Measurements from ENCODE around the gene SLC7A5.
A peak's percentile ranks its signal among the peaks of the same experiment; 100 is the strongest.

Gene SLC7A5

DNA sequence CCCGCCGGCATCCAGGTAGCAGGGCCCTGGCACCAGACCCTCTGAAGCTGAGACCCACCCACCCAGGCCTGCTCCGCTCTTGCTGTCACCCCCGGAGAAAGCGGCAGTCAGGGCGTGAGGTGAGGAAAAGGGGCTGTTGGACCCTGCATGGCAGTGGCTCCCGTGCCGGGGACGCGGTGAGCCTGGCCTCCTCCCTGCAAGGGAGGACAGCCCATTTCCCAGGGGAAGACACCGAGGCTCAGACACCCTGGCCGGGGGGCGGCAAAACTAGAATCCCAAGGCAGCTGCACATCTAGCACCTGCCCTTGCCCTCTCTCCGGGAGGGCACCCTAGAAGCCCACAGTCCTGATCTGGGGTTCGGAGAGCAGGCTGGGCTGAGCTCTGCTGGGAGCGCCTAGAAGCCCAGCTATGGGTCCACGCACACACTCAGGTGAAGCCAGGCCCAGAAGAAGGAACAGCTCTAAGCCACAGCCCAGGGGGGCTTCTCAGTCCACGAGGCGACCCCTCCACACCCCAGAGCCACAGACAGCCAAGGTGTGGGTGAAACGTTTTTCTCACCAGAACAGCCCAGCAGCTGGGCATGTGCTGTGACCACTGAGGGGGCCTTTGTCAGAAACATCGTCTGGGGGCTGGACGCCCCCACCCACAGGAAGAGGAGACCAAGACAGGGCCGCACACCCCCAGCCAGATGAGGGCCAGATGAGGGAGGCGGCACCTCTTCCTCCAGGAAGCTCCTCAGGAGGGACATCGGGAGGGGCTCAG lies 22.4 kb downstream of the SLC7A5 start:
- TF ChIP-seq POLR2AphosphoS5 (IDR thresholded peaks at IDR 0.05; ENCODE audit: low read depth, low read length) (no peak), POLR2A (IDR thresholded peaks at IDR 0.05; ENCODE audit: low read depth, low read length) (no peak), TAF1 (IDR thresholded peaks at IDR 0.05; ENCODE audit: borderline replicate concordance, low read depth, low read length) (no peak)
- FAIRE-seq (no peak), DNase-seq (ENCODE audit: insufficient read length) (no peak)

DNA sequence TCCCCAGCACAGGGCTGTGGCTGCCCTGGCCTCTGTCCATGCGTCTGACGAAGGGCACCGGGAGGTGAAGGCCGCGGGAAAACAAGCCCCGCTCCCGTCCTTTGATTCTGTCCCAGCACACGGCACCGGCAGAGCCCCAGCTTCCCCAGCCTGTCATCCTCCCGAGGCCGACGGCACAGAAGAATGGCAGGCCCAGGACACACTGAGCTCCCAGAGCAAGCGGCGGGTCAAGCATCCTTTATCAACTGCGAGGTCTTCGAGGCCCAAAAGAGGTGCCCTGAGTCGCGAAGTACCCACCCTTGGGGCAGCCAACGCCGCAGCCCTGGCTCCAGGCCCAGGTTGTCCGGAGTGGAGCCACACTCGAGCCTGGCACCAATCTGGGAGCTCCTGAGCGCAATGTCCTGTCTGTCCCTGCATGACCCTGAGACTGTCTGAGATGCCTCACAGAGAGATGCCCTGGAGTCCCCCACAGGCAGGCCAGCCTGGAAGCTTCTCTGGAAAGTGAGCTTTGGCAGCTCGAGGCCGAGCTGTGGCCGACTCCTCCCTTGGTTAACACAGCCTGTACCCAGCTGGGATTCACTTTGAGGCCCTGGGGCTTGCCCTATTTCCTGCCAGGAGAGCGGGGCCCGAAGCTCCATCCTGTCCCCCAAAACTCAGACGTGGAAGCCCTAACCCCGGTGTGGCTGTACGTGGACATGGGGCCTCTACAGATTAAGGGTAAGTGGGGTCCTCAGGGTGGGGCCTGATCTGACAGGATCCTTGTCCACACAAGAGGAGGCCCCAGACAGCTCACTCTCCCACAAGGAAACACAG lies 23.3 kb downstream of the SLC7A5 start:
- no peak for FAIRE-seq
- TF ChIP-seq TAF1 (IDR thresholded peaks at IDR 0.05; ENCODE audit: borderline replicate concordance, low read depth, low read length) = no peak
- TF ChIP-seq POLR2AphosphoS5 (IDR thresholded peaks at IDR 0.05; ENCODE audit: low read depth, low read length) = no peak
- DNase-seq (ENCODE audit: insufficient read length) = no peak

DNA sequence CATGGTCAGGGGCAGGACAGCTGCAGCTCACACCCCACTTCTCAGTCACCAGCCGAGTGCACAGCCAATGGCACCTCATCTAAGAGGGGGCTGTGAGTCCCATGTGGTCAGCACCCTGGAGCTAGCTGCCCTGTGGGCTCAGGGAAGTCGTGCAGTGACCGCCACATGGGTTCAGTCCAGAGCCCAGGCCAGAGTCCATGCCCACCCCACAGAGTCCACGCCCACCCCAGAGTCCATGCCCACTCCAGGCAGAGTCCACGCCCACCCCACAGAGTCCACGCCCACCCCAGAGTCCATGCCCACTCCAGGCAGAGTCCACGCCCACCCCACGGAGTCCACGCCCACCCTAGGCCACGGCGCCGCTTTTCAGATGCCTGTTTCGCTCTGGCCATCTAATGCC lies 24.1 kb downstream of the SLC7A5 start:
- TF ChIP-seq POLR2AphosphoS5 (IDR thresholded peaks at IDR 0.05; ENCODE audit: low read depth, low read length) (no peak), POLR2A (IDR thresholded peaks at IDR 0.05; ENCODE audit: low read depth, low read length) (no peak), TAF1 (IDR thresholded peaks at IDR 0.05; ENCODE audit: borderline replicate concordance, low read depth, low read length) (no peak)
- DNase-seq (ENCODE audit: insufficient read length) (no peak), FAIRE-seq (no peak)

DNA sequence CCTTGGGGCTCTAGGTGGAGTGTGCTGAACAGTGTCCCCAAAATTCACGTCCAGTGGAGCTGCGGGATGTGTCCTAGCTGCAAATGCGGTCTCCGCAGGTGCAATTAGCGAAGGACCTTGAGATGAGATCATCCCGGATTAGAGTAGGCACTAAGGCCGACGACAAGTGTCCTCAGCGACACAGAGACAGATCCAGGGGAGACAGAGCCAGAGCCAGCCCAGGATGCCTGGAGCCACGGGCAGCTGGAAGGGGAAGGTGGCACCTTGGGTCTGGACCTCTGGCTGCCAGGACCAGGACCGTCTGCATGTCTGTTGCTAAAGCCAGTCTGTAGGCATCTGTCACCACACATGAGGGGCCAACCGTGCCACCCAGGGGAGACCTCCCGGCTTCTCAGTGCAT lies 24.5 kb downstream of the SLC7A5 start:
- no peak for FAIRE-seq
- TF ChIP-seq TAF1 (IDR thresholded peaks at IDR 0.05; ENCODE audit: borderline replicate concordance, low read depth, low read length) = no peak
- TF ChIP-seq POLR2AphosphoS5 (IDR thresholded peaks at IDR 0.05; ENCODE audit: low read depth, low read length) = no peak
- TF ChIP-seq POLR2A (IDR thresholded peaks at IDR 0.05; ENCODE audit: low read depth, low read length) = no peak
- no peak for DNase-seq (ENCODE audit: insufficient read length)

DNA sequence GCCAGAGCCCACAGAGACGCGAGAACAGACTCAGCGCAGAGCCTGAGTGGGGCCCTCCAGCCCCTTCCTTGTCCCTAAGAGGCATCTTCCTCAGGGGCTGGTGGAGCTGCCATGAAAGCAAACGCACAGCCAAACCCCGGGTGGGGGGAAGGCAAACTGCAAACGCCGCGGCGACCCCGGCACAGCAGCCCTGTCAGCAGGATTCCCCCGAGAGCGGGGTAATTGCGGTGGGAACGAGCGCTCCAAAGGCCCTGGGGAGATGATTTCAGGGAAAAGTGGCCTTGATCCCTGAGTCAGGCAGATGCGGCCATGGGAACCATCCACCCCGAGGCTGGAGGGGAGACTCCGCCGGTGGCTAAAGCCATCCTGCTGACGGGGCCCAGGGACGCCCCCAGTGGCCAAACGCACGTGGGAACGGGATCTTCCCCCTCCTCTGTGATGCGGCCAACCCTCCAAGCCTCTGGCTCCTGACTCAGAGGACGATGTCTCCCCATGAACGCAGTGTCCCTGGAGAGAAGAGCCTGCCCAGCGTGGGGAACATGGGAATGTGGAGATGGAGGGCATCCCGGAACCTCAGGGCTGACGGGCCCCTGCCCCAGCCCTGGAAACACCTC lies 25.1 kb downstream of the SLC7A5 start:
- no peak for TF ChIP-seq POLR2A (IDR thresholded peaks at IDR 0.05; ENCODE audit: low read depth, low read length)
- TF ChIP-seq TAF1 (IDR thresholded peaks at IDR 0.05; ENCODE audit: borderline replicate concordance, low read depth, low read length) = no peak
- TF ChIP-seq POLR2AphosphoS5 (IDR thresholded peaks at IDR 0.05; ENCODE audit: low read depth, low read length) = no peak
- no peak for DNase-seq (ENCODE audit: insufficient read length)
- no peak for FAIRE-seq

DNA sequence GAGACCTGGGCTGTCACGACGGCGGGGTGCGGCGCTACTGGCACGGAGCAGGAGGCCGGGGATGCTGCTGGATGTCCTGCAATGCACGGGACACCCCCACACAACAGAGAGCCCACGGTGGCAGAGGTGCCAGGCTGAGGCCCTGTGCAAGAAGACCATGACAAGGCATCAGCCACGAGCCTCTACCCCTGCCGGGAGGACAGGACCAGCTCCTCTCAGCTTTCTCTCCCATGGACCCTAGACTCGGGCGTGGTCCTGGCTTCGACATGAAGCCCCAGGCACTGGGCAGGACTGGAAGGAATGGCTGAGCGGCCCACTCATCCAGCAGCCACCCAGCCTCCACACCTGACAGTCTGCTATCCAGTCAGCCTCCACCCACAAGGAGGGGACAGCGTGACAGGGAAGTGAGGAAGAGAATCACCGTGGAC lies 25.6 kb downstream of the SLC7A5 start:
- FAIRE-seq (no peak), DNase-seq (ENCODE audit: insufficient read length) (no peak)
- TF ChIP-seq POLR2A (IDR thresholded peaks at IDR 0.05; ENCODE audit: low read depth, low read length) (no peak), POLR2AphosphoS5 (IDR thresholded peaks at IDR 0.05; ENCODE audit: low read depth, low read length) (no peak), TAF1 (IDR thresholded peaks at IDR 0.05; ENCODE audit: borderline replicate concordance, low read depth, low read length) (no peak)

DNA sequence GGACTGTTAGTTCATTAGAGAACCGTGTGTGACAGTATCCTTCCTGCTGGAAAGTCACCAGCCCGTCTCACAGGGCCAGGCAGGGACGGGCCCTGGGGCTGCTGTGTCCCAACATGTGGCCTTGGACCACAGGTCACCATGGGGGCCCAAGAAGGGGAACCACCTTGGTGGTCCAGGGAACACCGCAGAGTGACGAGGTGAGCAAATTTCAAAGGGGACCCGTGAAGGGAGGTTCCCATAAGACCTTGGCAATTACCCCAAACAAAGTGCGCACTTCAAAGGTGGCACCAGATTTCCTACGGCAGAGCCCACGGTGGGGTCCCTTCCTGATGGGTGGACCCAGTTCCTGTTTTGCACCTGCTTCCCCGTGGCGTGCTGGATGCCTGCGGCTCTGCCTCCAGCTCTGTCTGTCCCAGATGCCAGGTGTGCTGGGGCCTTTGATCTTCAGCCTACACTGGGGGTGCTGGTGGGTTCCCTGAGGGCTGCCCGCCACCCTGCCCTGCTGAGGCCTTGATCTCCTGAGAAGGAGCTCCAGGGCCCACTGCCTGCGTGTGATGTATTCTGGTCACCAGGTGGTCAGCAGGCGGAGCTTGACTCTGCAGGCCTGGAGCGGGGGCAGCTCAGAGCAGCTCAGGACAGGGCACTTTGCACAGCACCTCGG lies 27.0 kb downstream of the SLC7A5 start:
- no peak for DNase-seq (ENCODE audit: insufficient read length)
- FAIRE-seq = no peak
- TF ChIP-seq POLR2AphosphoS5 (IDR thresholded peaks at IDR 0.05; ENCODE audit: low read depth, low read length) (no peak; the same call in 1 of the 2 replicates), POLR2A (IDR thresholded peaks at IDR 0.05; ENCODE audit: low read depth, low read length) (no peak), TAF1 (IDR thresholded peaks at IDR 0.05; ENCODE audit: borderline replicate concordance, low read depth, low read length) (no peak)

DNA sequence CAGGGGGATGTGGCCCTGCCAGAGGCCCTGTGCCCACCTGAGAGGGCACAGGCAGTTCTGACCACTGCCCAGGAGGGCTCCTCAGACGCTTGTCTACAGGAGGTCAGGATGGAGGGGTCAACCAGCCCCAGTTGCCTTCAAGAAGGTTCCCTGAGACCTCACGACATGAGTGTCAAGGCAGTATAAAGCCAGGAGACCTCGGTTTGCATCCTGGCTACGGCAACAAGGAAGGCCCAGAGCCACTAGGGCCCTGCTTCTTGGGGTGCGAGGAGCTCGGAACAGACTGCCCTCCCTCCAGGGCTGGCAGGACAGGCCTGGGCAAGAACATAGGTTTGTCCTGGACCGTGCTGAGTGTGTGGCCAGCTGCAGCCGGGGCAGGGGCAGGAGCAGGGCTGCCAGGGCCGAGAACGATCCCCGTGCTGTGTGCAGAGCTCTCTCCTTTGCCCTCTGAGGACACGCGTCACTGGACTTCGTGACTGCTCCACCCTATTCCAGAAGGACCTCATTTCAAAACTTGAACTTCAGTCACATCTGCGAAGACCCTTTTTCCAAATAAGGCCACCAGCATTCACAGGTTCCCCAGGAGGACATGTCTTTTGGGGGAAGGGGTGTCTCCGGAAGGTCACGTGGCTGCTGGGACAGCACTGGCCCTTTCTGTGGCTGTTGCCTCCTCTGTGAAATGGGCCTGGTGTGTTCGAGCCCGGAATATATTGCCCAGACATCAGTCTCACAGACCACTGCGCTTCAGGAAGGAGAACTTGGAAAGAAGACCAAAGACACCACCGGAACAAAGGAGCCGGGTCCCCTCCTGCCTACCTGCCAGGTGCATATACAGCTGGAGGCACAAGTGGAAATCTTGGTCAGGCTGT lies 27.7 kb downstream of the SLC7A5 start:
- FAIRE-seq (no peak), DNase-seq (ENCODE audit: insufficient read length) (no peak)
- TF ChIP-seq POLR2A (IDR thresholded peaks at IDR 0.05; ENCODE audit: low read depth, low read length) (no peak), TAF1 (IDR thresholded peaks at IDR 0.05; ENCODE audit: borderline replicate concordance, low read depth, low read length) (no peak), POLR2AphosphoS5 (IDR thresholded peaks at IDR 0.05; ENCODE audit: low read depth, low read length) (0 out of 2 replicates have a peak, but pooled peaks have one; percentile 16)

DNA sequence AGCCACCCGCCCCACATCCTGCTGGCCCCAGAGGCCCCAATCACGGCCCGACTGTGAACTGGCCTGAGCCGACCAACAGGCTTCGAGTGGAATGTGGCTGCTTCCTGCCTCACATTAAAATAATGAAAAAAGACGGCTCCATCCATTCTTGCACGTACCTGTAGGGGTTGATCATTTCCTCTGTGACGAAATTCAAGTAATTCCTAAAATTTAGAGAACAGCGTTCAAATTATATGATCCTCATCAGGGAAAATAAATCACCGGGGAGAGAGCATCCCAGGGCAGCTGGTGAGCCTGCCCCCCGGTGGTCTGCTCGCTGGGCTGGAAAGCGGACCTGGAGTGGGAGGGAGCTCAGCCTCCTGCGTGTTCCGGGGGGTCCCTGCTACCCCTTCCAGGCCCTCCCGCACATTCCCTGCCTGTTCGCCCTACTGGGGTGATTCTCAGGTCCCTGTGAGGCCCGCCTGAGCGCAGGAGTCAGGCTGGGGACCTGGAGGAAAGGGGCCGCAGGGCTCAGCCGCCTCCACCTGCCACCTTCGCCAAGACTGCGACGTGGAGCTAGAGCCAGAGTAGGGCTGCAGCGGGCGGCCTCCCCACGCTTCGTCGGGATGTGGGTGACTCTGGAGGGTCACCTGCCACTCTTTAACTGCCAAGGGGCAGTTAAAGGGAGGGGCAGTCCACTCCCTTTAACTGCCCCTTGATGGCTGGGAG lies 28.9 kb downstream of the SLC7A5 start:
- TF ChIP-seq TAF1 (IDR thresholded peaks at IDR 0.05; ENCODE audit: borderline replicate concordance, low read depth, low read length) = no peak
- TF ChIP-seq POLR2A (IDR thresholded peaks at IDR 0.05; ENCODE audit: low read depth, low read length) = no peak
- no peak for TF ChIP-seq POLR2AphosphoS5 (IDR thresholded peaks at IDR 0.05; ENCODE audit: low read depth, low read length)
- FAIRE-seq = no peak

More for the DNA sequence above, 28.9 kb downstream of the SLC7A5 start:
- no peak for DNase-seq (ENCODE audit: insufficient read length)

Measured in GM12892 (cell line).